ENCODE measurements around the gene GCNT2.
"Not testable (repeated sequence)": the region's sequence is repeated elsewhere in the genome, so short reads cannot be mapped to it uniquely, and the experiment has no call there.

The GCNT2 gene

GRCh38 chr6:10644225-10644624 is 123.1 kb downstream of the GCNT2 start:
- H3K9me3 Mint-ChIP-seq = peaks cover 7% of the 10 kb centered on the region
- H3K27ac Mint-ChIP-seq = no peak overlapping the region
- H3K36me3 Mint-ChIP-seq (ENCODE audit: low read depth) = peaks cover 5% of the 10 kb centered on the region
- no peak overlapping the region for H3K4me3 Mint-ChIP-seq
- H3K4me1 Mint-ChIP-seq (ENCODE audit: low read depth) = peaks cover 11% of the 10 kb centered on the region
- H3K27me3 Mint-ChIP-seq (ENCODE audit: low read depth) = peaks cover 17% of the 10 kb centered on the region

GRCh38 chr6:10655508-10656055 is 134.4 kb downstream of the GCNT2 start:
- Mint-ChIP-seq H3K4me1 (ENCODE audit: low read depth) (peaks cover 19% of the 10 kb centered on the region), H3K36me3 (ENCODE audit: low read depth) (no peaks in the 10 kb centered on the region), H3K27me3 (ENCODE audit: low read depth) (no peaks in the 10 kb centered on the region), H3K9me3 (no peaks in the 10 kb centered on the region), H3K4me3 (peak overlapping the region; percentile 61), H3K27ac (peak overlapping the region; percentile 53)

GRCh38 chr6:10658910-10659698 is 138.0 kb downstream of the GCNT2 start:
- Mint-ChIP-seq H3K4me1 (ENCODE audit: low read depth) (peaks cover 19% of the 10 kb centered on the region), H3K27me3 (ENCODE audit: low read depth) (no peaks in the 10 kb centered on the region), H3K27ac (peak overlapping the region; percentile 41), H3K36me3 (ENCODE audit: low read depth) (no peaks in the 10 kb centered on the region), H3K9me3 (peaks cover 4% of the 10 kb centered on the region), H3K4me3 (no peak overlapping the region)

- H3K9me3 Mint-ChIP-seq = peaks cover 4% of the 10 kb centered on the region
- no peak overlapping the region for H3K4me3 Mint-ChIP-seq
- H3K27me3 Mint-ChIP-seq (ENCODE audit: low read depth) = no peaks in the 10 kb centered on the region
- no peak overlapping the region for H3K27ac Mint-ChIP-seq
- H3K4me1 Mint-ChIP-seq (ENCODE audit: low read depth) = peaks cover 19% of the 10 kb centered on the region
- no peaks in the 10 kb centered on the region for H3K36me3 Mint-ChIP-seq (ENCODE audit: low read depth)
Measured at GRCh38 chr6:10659699-10660348, 138.7 kb downstream of the GCNT2 start.

- Mint-ChIP-seq H3K4me1 (ENCODE audit: low read depth) (peaks cover 11% of the 10 kb centered on the region), H3K27ac (peak overlapping the region; percentile 15)
- H3K36me3 Mint-ChIP-seq (ENCODE audit: low read depth); H3K27me3 Mint-ChIP-seq (ENCODE audit: low read depth); H3K4me3 Mint-ChIP-seq; H3K9me3 Mint-ChIP-seq: not testable (repeated sequence)
Measured at GRCh38 chr6:10660431-10661191, 139.5 kb downstream of the GCNT2 start.

GRCh38 chr6:10662207-10662606 is 141.1 kb downstream of the GCNT2 start:
- Mint-ChIP-seq H3K27me3 (ENCODE audit: low read depth) (peaks cover 19% of the 10 kb centered on the region), H3K9me3 (peaks cover 13% of the 10 kb centered on the region), H3K4me3 (no peak overlapping the region), H3K4me1 (ENCODE audit: low read depth) (peaks cover 4% of the 10 kb centered on the region), H3K27ac (no peak overlapping the region), H3K36me3 (ENCODE audit: low read depth) (peaks cover 3% of the 10 kb centered on the region)

GRCh38 chr6:10662742-10663141 is 141.6 kb downstream of the GCNT2 start:
- H3K4me1 Mint-ChIP-seq (ENCODE audit: low read depth) = peaks cover 6% of the 10 kb centered on the region
- H3K27me3 Mint-ChIP-seq (ENCODE audit: low read depth) = peaks cover 23% of the 10 kb centered on the region
- H3K27ac Mint-ChIP-seq = no peak overlapping the region
- H3K4me3 Mint-ChIP-seq = no peak overlapping the region
- peaks cover 13% of the 10 kb centered on the region for H3K9me3 Mint-ChIP-seq
- peaks cover 3% of the 10 kb centered on the region for H3K36me3 Mint-ChIP-seq (ENCODE audit: low read depth)

- not testable (repeated sequence) for H3K4me3 Mint-ChIP-seq; H3K36me3 Mint-ChIP-seq (ENCODE audit: low read depth); H3K4me1 Mint-ChIP-seq (ENCODE audit: low read depth); H3K27ac Mint-ChIP-seq
- Mint-ChIP-seq H3K27me3 (ENCODE audit: low read depth) (peaks cover 25% of the 10 kb centered on the region), H3K9me3 (peaks cover 16% of the 10 kb centered on the region)
Measured at GRCh38 chr6:10665595-10665994, 144.4 kb downstream of the GCNT2 start.

GRCh38 chr6:10668126-10668917 is 147.2 kb downstream of the GCNT2 start:
- peaks cover 25% of the 10 kb centered on the region for H3K27me3 Mint-ChIP-seq (ENCODE audit: low read depth)
- H3K4me1 Mint-ChIP-seq (ENCODE audit: low read depth) = peaks cover 4% of the 10 kb centered on the region
- no peak overlapping the region for H3K27ac Mint-ChIP-seq
- H3K9me3 Mint-ChIP-seq = peaks cover 12% of the 10 kb centered on the region
- H3K36me3 Mint-ChIP-seq (ENCODE audit: low read depth) = peaks cover 3% of the 10 kb centered on the region
- no peak overlapping the region for H3K4me3 Mint-ChIP-seq

GRCh38 chr6:10676403-10676802 is 155.3 kb downstream of the GCNT2 start:
- no peak overlapping the region for H3K4me3 Mint-ChIP-seq
- no peaks in the 10 kb centered on the region for H3K4me1 Mint-ChIP-seq (ENCODE audit: low read depth)
- no peaks in the 10 kb centered on the region for H3K9me3 Mint-ChIP-seq
- H3K36me3 Mint-ChIP-seq (ENCODE audit: low read depth) = peaks cover 1% of the 10 kb centered on the region
- peaks cover 4% of the 10 kb centered on the region for H3K27me3 Mint-ChIP-seq (ENCODE audit: low read depth)
- H3K27ac Mint-ChIP-seq = no peak overlapping the region

- H3K4me1 Mint-ChIP-seq (ENCODE audit: low read depth) = peaks cover 10% of the 10 kb centered on the region
- no peak overlapping the region for H3K4me3 Mint-ChIP-seq
- no peak overlapping the region for H3K27ac Mint-ChIP-seq
- H3K9me3 Mint-ChIP-seq = no peaks in the 10 kb centered on the region
- peaks cover 4% of the 10 kb centered on the region for H3K27me3 Mint-ChIP-seq (ENCODE audit: low read depth)
- H3K36me3 Mint-ChIP-seq (ENCODE audit: low read depth) = peaks cover 1% of the 10 kb centered on the region
Measured at GRCh38 chr6:10678456-10678855, 157.3 kb downstream of the GCNT2 start.

All from T-helper 1 cell treated with Interleukin-12 subunit alpha and Interleukin-12 subunit beta and Interleukin-4 antibody, amounts not matched to agents 30 μg/mL and 1 μg/mL, for 36 hours (primary cell).